H1 (cell line): ENCODE data around the gene FNDC7. TPM values are rescaled to one million over a fixed set of nuclear protein-coding genes. Genes with fewer than 3 reads are reported as not detected.

Experiments
- CTCF ChIA-PET: fragments of 300-600 bp; sonication (Branson Sonifier 250); formaldehyde crosslinking; loops from one replicate; lab custom pipeline; 2021; ENCODE audit not compliant: partially characterized antibody; lab: Charles Lee
- POLR2A ChIA-PET: fragments of 300-600 bp; sonication (Branson Sonifier 250); formaldehyde crosslinking; loops from one replicate; lab custom pipeline; 2021; ENCODE audit warnings: inconsistent platforms; ENCODE audit not compliant: partially characterized antibody; lab: Charles Lee
- DNase-seq, 2 experiments: peaks; one replicate each; pipeline versions ENCODE4 v3.0.0 to v3.0.0-alpha.2; 2010 to 2022; ENCODE audit warnings: low spot score in 2 of 2, low read depth in 1 of 2, mixed read lengths in 1 of 2
- FAIRE-seq: peaks from 2 replicates; lab custom pipeline; 2011; peaks lifted over from hg19 to GRCh38; lab: Jason Lieb, UNC
- H2AFZ ChIP-seq: 2 replicates; pipeline ENCODE4 v1.8.1; 2012; ENCODE audit warnings: low read length, inconsistent platforms
- H2AK5ac ChIP-seq: 2 replicates; pipeline ENCODE4 v1.6.1; 2013; ENCODE audit warnings: low read depth, low read length
- H2BK120ac ChIP-seq: replicated peaks from 2 replicates; pipeline ENCODE3; 2013; ENCODE audit warnings: low read depth, low read length, inconsistent platforms
- H2BK12ac ChIP-seq: 2 replicates; pipeline ENCODE4 v1.6.1; 2013; ENCODE audit warnings: low read depth, low read length
- H2BK15ac ChIP-seq: 2 replicates; pipeline ENCODE4 v1.6.1; 2013; ENCODE audit warnings: low read length
- H2BK20ac ChIP-seq: 2 replicates; pipeline ENCODE4 v1.6.1; 2013; ENCODE audit warnings: low read length
- H2BK5ac ChIP-seq: 2 replicates; pipeline ENCODE4 v1.6.1; 2013; ENCODE audit warnings: low read depth, low read length
- H3K14ac ChIP-seq: 2 replicates; pipeline ENCODE4 v1.6.1; 2013; ENCODE audit warnings: inconsistent platforms; ENCODE audit not compliant: insufficient read length
- H3K18ac ChIP-seq: 2 replicates; pipeline ENCODE4 v1.6.1; 2013; ENCODE audit warnings: low read length; ENCODE audit errors: extremely low read depth
- H3K23ac ChIP-seq: 2 replicates; pipeline ENCODE4 v1.6.1; 2013; ENCODE audit warnings: inconsistent platforms; ENCODE audit not compliant: insufficient read length
- H3K23me2 ChIP-seq: 2 replicates; pipeline ENCODE4 v1.6.1; 2013; ENCODE audit warnings: low read depth, low read length
- H3K27ac ChIP-seq: 2 replicates; pipeline ENCODE4 v1.6.1; 2011; ENCODE audit warnings: low read depth, low read length, inconsistent platforms
- H3K27me3 ChIP-seq, 4 experiments: replicated peaks in 1 of 4; 1 replicate in 1 of 4; 2 replicates in 3 of 4; pipeline versions ENCODE4 v1.6.1 to v1.8.1; 2011 to 2013; ENCODE audit warnings: low read length in 3 of 4, mild to moderate bottlenecking in 3 of 4, inconsistent platforms in 2 of 4, mixed read lengths in 2 of 4, moderate library complexity in 1 of 4; ENCODE audit not compliant: control insufficient read depth in 3 of 4, insufficient read depth in 3 of 4; ENCODE audit errors: extremely low read depth in 1 of 4
- H3K36me3 ChIP-seq, 4 experiments: 2 replicates each; pipeline versions ENCODE4 v1.6.1 to v1.8.1; 2011 to 2013; ENCODE audit warnings: mild to moderate bottlenecking in 4 of 4, low read length in 3 of 4, moderate library complexity in 2 of 4, control low read depth in 1 of 4, inconsistent platforms in 1 of 4; ENCODE audit not compliant: insufficient read depth in 4 of 4, control insufficient read depth in 2 of 4
- H3K4ac ChIP-seq: replicated peaks from 2 replicates; pipeline ENCODE3; 2013; ENCODE audit warnings: low read length, low read depth, mixed read lengths, inconsistent platforms; ENCODE audit not compliant: insufficient read length
- H3K4me1 ChIP-seq, 4 experiments: replicated peaks in 1 of 4; 1 replicate in 1 of 4; 2 replicates in 3 of 4; pipeline versions ENCODE4 v1.6.1 to v1.8.1; 2011 to 2013; ENCODE audit warnings: low read length in 3 of 4, inconsistent platforms in 2 of 4, mixed read lengths in 1 of 4; ENCODE audit not compliant: insufficient read depth in 4 of 4, control insufficient read depth in 3 of 4
- H3K4me2 ChIP-seq, 2 experiments: 2 replicates each; pipeline versions ENCODE4 v1.6.1 to v1.8.1; 2011 to 2013; ENCODE audit warnings: low read depth in 2 of 2, low read length in 2 of 2, control low read depth in 1 of 2, inconsistent platforms in 1 of 2, mild to moderate bottlenecking in 1 of 2; ENCODE audit not compliant: insufficient read depth in 1 of 2
- H3K4me3 ChIP-seq, 4 experiments: fragments of 200-600, 300-600 bp in 1 of 4; sonication (generic), shearing (Covaris generic), sonication (Bioruptor Twin) in 1 of 4; 2 replicates each; pipeline versions ENCODE4 v1.5.1 to v1.8.1; 2011 to 2016; ENCODE audit warnings: low read length in 4 of 4, low read depth in 3 of 4, control low read depth in 2 of 4, inconsistent platforms in 2 of 4, mild to moderate bottlenecking in 2 of 4, mixed read lengths in 1 of 4, moderate library complexity in 1 of 4; ENCODE audit not compliant: insufficient read depth in 2 of 4; ENCODE audit errors: extremely low read depth in 1 of 4
- H3K56ac ChIP-seq: replicated peaks from 2 replicates; pipeline ENCODE3; 2013; ENCODE audit warnings: low read depth, mild to moderate bottlenecking, mixed read lengths, low read length, inconsistent platforms; ENCODE audit not compliant: insufficient read length
- H3K79me1 ChIP-seq: 2 replicates; pipeline ENCODE4 v1.6.1; 2013; ENCODE audit warnings: low read depth, low read length, control low read depth
- H3K79me2 ChIP-seq, 2 experiments: 2 replicates each; pipeline versions ENCODE4 v1.6.1 to v1.8.1; 2012 to 2013; ENCODE audit warnings: low read length in 2 of 2, mild to moderate bottlenecking in 2 of 2, inconsistent platforms in 1 of 2; ENCODE audit not compliant: insufficient read depth in 2 of 2, control insufficient read depth in 1 of 2
- H3K9ac ChIP-seq, 4 experiments: replicated peaks in 1 of 4; 1 replicate in 1 of 4; 2 replicates in 3 of 4; pipeline versions ENCODE4 v1.6.1 to v1.8.1; 2011 to 2013; ENCODE audit warnings: low read depth in 3 of 4, low read length in 3 of 4, control low read depth in 2 of 4, mild to moderate bottlenecking in 2 of 4, moderate library complexity in 2 of 4, inconsistent platforms in 1 of 4; ENCODE audit errors: extremely low read depth in 1 of 4
- H3K9me3 ChIP-seq, 2 experiments: 2 replicates each; pipeline versions ENCODE4 v1.6.1 to v1.8.1; 2012 to 2013; ENCODE audit warnings: mild to moderate bottlenecking in 2 of 2, moderate library complexity in 2 of 2, control low read depth in 1 of 2, inconsistent platforms in 1 of 2, low read depth in 1 of 2, low read length in 1 of 2, mixed read lengths in 1 of 2; ENCODE audit not compliant: insufficient read depth in 2 of 2
- H4K20me1 ChIP-seq, 2 experiments: replicated peaks in 1 of 2; 2 replicates each; pipeline versions ENCODE3 to v1.8.1; 2011 to 2013; ENCODE audit warnings: inconsistent platforms in 2 of 2, low read length in 2 of 2, mild to moderate bottlenecking in 1 of 2; ENCODE audit not compliant: insufficient read depth in 2 of 2, control insufficient read depth in 1 of 2
- H4K5ac ChIP-seq: 2 replicates; pipeline ENCODE4 v1.6.1; 2013; ENCODE audit warnings: low read length, low read depth, mixed read lengths, inconsistent platforms; ENCODE audit not compliant: insufficient read length
- H4K8ac ChIP-seq: 2 replicates; pipeline ENCODE4 v1.8.0; 2013; ENCODE audit warnings: mild to moderate bottlenecking, moderate library complexity, low read length, inconsistent platforms; ENCODE audit not compliant: insufficient read depth; ENCODE audit errors: extremely low read depth
- H4K91ac ChIP-seq: replicated peaks from 2 replicates; pipeline ENCODE3; 2013; ENCODE audit warnings: low read length, mixed read lengths, inconsistent platforms; ENCODE audit not compliant: insufficient read length
- CTBP2 ChIP-seq: IDR thresholded peaks from 2 replicates; pipeline ENCODE4 v1.7.0; 2011; ENCODE audit warnings: borderline replicate concordance, mild to moderate bottlenecking, moderate library complexity, mixed read lengths, low read length; ENCODE audit not compliant: insufficient read depth, insufficient read length
- EGR1 ChIP-seq: IDR thresholded peaks from 2 replicates; pipeline ENCODE4 v1.6.1; 2011; ENCODE audit warnings: low read depth, low read length, borderline replicate concordance
- GABPA ChIP-seq: IDR thresholded peaks from 2 replicates; pipeline ENCODE4 v1.6.1; 2011; ENCODE audit warnings: mild to moderate bottlenecking, low read length, moderate library complexity, borderline replicate concordance; ENCODE audit not compliant: insufficient read depth
- GTF2F1 ChIP-seq: IDR thresholded peaks from 2 replicates; pipeline ENCODE4 v1.6.1; 2012; ENCODE audit warnings: low read depth, low read length, improper control_type of control experiment, borderline replicate concordance
- RFX5 ChIP-seq: IDR thresholded peaks from 2 replicates; pipeline ENCODE4 v1.6.1; 2011; ENCODE audit warnings: low read depth, low read length, improper control_type of control experiment, borderline replicate concordance
- WGBS, 2 experiments: shearing (Covaris generic) in 1 of 2; methylation state at CpG; one replicate each; pipeline versions ENCODE4 v1.1.6 to v1.1.7; 2013 to 2015; ENCODE audit warnings: low lambda C conversion rate in 2 of 2, mixed read lengths in 2 of 2, inconsistent platforms in 1 of 2, low coverage in 1 of 2, missing lambda C conversion rate in 1 of 2; ENCODE audit not compliant: insufficient replicate concordance in 2 of 2, insufficient coverage in 1 of 2, insufficient read length in 1 of 2; ENCODE audit errors: extremely low coverage in 1 of 2, missing lambda C conversion rate in 1 of 2; 5-methylcytosine and 5-hydroxymethylcytosine counted together
- polyA plus RNA-seq, 7 experiments: library from polyadenylated mRNA; depleted of rRNA in 3 of 7; stranded (reverse) in 5 of 7; unstranded in 2 of 7; fragments of >200 nt in 5 of 7; fragments of 200-250 nt in 2 of 7; gene quantifications; 1 replicate in 5 of 7; 2 replicates in 1 of 7; 4 replicates in 1 of 7; pipeline versions ENCODE4 v1.2.1 to v1.2.3, GENCODE V29; 2011 to 2013; ENCODE audit warnings: missing spikeins in 2 of 7, mixed read lengths in 2 of 7
- total RNA-seq: library from RNA; stranded (reverse); fragmentation: NEBNext Ultra II Directional; extraction: Animal tissue kit (Norgen Biotek cat#: 25700); gene quantifications from 2 replicates; pipeline ENCODE4 v1.2.1, GENCODE V29; 2021

Gene FNDC7
- total and polyA plus RNA-seq, 2 of the 8 experiments (the other 6 are each of a cell fraction or from before 2014, with no cell fraction given), result 0.13 to 0.20 TPM

DNA sequence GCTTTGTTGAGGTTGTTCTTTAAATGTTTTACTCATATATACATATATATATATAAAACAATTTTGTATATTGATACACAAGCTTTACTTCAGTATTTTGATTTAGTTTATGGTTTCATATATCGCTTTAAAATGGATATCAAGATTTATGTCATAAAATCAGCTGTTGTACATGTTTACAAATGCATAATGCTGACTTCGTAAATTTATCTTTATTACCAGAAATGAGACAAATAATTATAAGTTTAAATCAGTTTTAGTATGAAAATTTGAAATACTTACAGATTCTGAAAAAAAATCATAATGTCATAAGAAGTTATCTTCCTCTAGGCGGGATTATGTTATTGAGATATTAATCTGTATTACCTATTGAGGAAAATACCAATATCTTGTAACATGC lies 40.7 kb downstream of the FNDC7 start:
- no peak overlapping the region for H3K4me3 ChIP-seq
- no peak overlapping the region for H4K91ac ChIP-seq
- H3K23ac ChIP-seq, result no peak overlapping the region
- no peaks in the 10 kb centered on the region for H3K27me3 ChIP-seq
- no peaks in the 10 kb centered on the region for H4K20me1 ChIP-seq
- no peak overlapping the region for H2BK120ac ChIP-seq
- no peak overlapping the region for H2BK15ac ChIP-seq
- TF ChIP-seq GABPA, result no peak
- TF ChIP-seq CTBP2, result no peak
- no peak for TF ChIP-seq EGR1
- no peak for TF ChIP-seq GTF2F1
- no peak for TF ChIP-seq RFX5
- H2BK20ac ChIP-seq, result no peak overlapping the region
- 75% methylated on average over 3 of the region's 3 CpGs; no CpG with 5 or more reads in 1 of the 2 experiments for WGBS, 2 experiments
- ChIA-PET POLR2A (interaction anchor here (0.9 kb wide), 1 partner anchor 61 kb away, joined by 3 read pairs; no protein-coding TSS in a partner anchor), CTCF (no interaction called here)
- H3K4me1 ChIP-seq, result no peaks in the 10 kb centered on the region
- H3K79me2 ChIP-seq, result peaks cover 0 to 13% of the 10 kb centered on the region in 2 experiments; a peak in 2 of 4 replicates
- no peak for FAIRE-seq
- H4K5ac ChIP-seq, result no peak overlapping the region
- no peak overlapping the region for H3K9ac ChIP-seq
- H3K4me2 ChIP-seq, result no peak overlapping the region
- no peaks in the 10 kb centered on the region for H3K23me2 ChIP-seq
- no peak overlapping the region for H3K27ac ChIP-seq
- H2BK12ac ChIP-seq, result no peak overlapping the region
- no peaks in the 10 kb centered on the region for H3K9me3 ChIP-seq
- H3K79me1 ChIP-seq, result no peaks in the 10 kb centered on the region
- H3K36me3 ChIP-seq, result peaks cover 0 to 38% (median 3%) of the 10 kb centered on the region in 4 experiments; a peak in 3 of 8 replicates
- H2BK5ac ChIP-seq, result no peak overlapping the region
- H3K14ac ChIP-seq, result no peak overlapping the region
- H4K8ac ChIP-seq, result no peak overlapping the region
- H3K4ac ChIP-seq, result no peak overlapping the region
- DNase-seq, result no peak
- no peak overlapping the region for H2AK5ac ChIP-seq
- no peak overlapping the region for H2AFZ ChIP-seq
- H3K18ac ChIP-seq, result no peak overlapping the region
- H3K56ac ChIP-seq, result no peak overlapping the region
